HepG2 (cell line): ENCODE results near the gene TRIM42.

ENCODE experiments used
- CTCF ChIP-seq: sonication (generic); formaldehyde crosslinking; IDR thresholded peaks from 2 replicates; pipeline ENCODE4 v1.5.0; 2020; ENCODE audit warnings: mild to moderate bottlenecking, missing genetic modification reagents, moderate library complexity
- FOXM1 ChIP-seq: sonication (generic); formaldehyde crosslinking; IDR thresholded peaks from 2 replicates; pipeline ENCODE4 v1.5.0; 2020; ENCODE audit warnings: missing genetic modification reagents
- FOXO1 ChIP-seq: sonication (generic); formaldehyde crosslinking; IDR thresholded peaks from 2 replicates; pipeline ENCODE4 v1.4.0; 2020; ENCODE audit warnings: missing genetic modification reagents
- FOXP4 ChIP-seq: sonication (generic); formaldehyde crosslinking; IDR thresholded peaks from 2 replicates; pipeline ENCODE4 v1.4.0; 2020; ENCODE audit warnings: missing genetic modification reagents
- NCOA2 ChIP-seq: sonication (generic); formaldehyde crosslinking; IDR thresholded peaks from 2 replicates; pipeline ENCODE4 v1.8.0; 2022; ENCODE audit warnings: inconsistent platforms
- NFE2L2 ChIP-seq: fragments of 150-350 bp; IDR thresholded peaks from 2 replicates; pipeline ENCODE4 v1.6.1; 2014; ENCODE audit warnings: low read length
- NR2C2 ChIP-seq: sonication (generic); formaldehyde crosslinking; IDR thresholded peaks from 2 replicates; pipeline ENCODE4 v1.4.0; 2020; ENCODE audit warnings: missing genetic modification reagents, mild to moderate bottlenecking, moderate library complexity, borderline replicate concordance
- POLR2A ChIP-seq, 2 experiments: IDR thresholded peaks; 2 replicates each; pipeline ENCODE4 v1.6.1; 2011; ENCODE audit warnings: low read depth in 2 of 2, low read length in 2 of 2, mild to moderate bottlenecking in 1 of 2, moderate library complexity in 1 of 2; ENCODE audit not compliant: insufficient read depth in 1 of 2
- REST ChIP-seq, 2 experiments: IDR thresholded peaks; 2 replicates each; pipeline ENCODE4 v1.6.1; 2011 to 2012; ENCODE audit warnings: low read length in 2 of 2, borderline replicate concordance in 1 of 2, low read depth in 1 of 2, mild to moderate bottlenecking in 1 of 2, moderate library complexity in 1 of 2
- STAG1 ChIP-seq: sonication (generic); formaldehyde crosslinking; IDR thresholded peaks from 2 replicates; pipeline ENCODE4 v1.4.0; 2020; ENCODE audit warnings: missing genetic modification reagents
- ZNF18 ChIP-seq: sonication (generic); formaldehyde crosslinking; IDR thresholded peaks from 2 replicates; pipeline ENCODE4 v1.8.0; 2022; ENCODE audit warnings: mild to moderate bottlenecking, missing genetic modification reagents; ENCODE audit not compliant: insufficient replicate concordance
- ZNF251 ChIP-seq: sonication (generic); formaldehyde crosslinking; IDR thresholded peaks from 2 replicates; pipeline ENCODE4 v1.9.0; 2021; ENCODE audit warnings: mild to moderate bottlenecking, missing genetic modification reagents
- ZNF256 ChIP-seq: sonication (generic); formaldehyde crosslinking; conservative IDR thresholded peaks from 2 replicates; pipeline ENCODE4 v1.4.0; 2020; ENCODE audit warnings: missing genetic modification reagents

GRCh38 chr3:140709751-140710150 lies 31.9 kb downstream of the TRIM42 start:
- no peak for TF ChIP-seq NFE2L2
- TF ChIP-seq FOXO1 (CRISPR knock-in tag): no peak
- no peak for TF ChIP-seq ZNF18 (CRISPR knock-in tag)
- TF ChIP-seq CTCF (CRISPR knock-in tag): no peak
- no peak for TF ChIP-seq ZNF256 (CRISPR knock-in tag)
- TF ChIP-seq FOXP4 (CRISPR knock-in tag): no peak
- TF ChIP-seq NCOA2 (CRISPR knock-in tag): no peak
- TF ChIP-seq NR2C2 (CRISPR knock-in tag): no peak
- no peak for TF ChIP-seq FOXM1 (CRISPR knock-in tag)
- no peak for TF ChIP-seq POLR2A (IDR thresholded peaks at IDR 0.05; ENCODE audit: insufficient read depth in 1 of 2, low read depth in 2 of 2, low read length in 2 of 2)
- no peak for TF ChIP-seq ZNF251 (CRISPR knock-in tag)
- TF ChIP-seq STAG1 (CRISPR knock-in tag): no peak
- TF ChIP-seq REST (IDR thresholded peaks at IDR 0.05; ENCODE audit: borderline replicate concordance in 1 of 2, low read depth in 1 of 2, low read length in 2 of 2): no peak
